PFSK-1 (cell line): Measurements from ENCODE around the gene CLCN1.

Source experiments
- FOXP2 ChIP-seq: optimal IDR thresholded peaks from 2 replicates; pipeline ENCODE3; 2011; ENCODE audit warnings: borderline replicate concordance, control low read depth, inconsistent platforms; ENCODE audit not compliant: insufficient read depth; ENCODE audit errors: extremely low read length, extremely low read depth
- POLR2AphosphoS5 ChIP-seq: IDR thresholded peaks from 2 replicates; pipeline ENCODE4 v1.6.1; 2012; ENCODE audit warnings: low read depth, mild to moderate bottlenecking, control low read depth, low read length, moderate library complexity
- REST ChIP-seq, 2 experiments: IDR thresholded peaks; 2 replicates each; pipeline versions ENCODE4 v1.6.1 to v1.8.0; 2011 to 2012; ENCODE audit warnings: low read depth in 2 of 2, low read length in 2 of 2, control low read depth in 1 of 2, inconsistent platforms in 1 of 2, mild to moderate bottlenecking in 1 of 2, moderate library complexity in 1 of 2; ENCODE audit not compliant: insufficient read depth in 1 of 2
- SIN3A ChIP-seq: IDR thresholded peaks from 2 replicates; pipeline ENCODE4 v1.6.1; 2012; ENCODE audit warnings: mild to moderate bottlenecking, low read length, moderate library complexity, borderline replicate concordance; ENCODE audit not compliant: insufficient read depth
- TAF1 ChIP-seq: IDR thresholded peaks from 2 replicates; pipeline ENCODE4 v1.6.1; 2012; ENCODE audit warnings: low read length, control low read depth, borderline replicate concordance; ENCODE audit not compliant: insufficient read depth

The CLCN1 gene

GRCh38 chr7:143300959-143301935, 14.7 kb upstream of the CLCN1 start:
- no peak for TF ChIP-seq REST (IDR thresholded peaks at IDR 0.05; ENCODE audit: insufficient read depth in 1 of 2, low read depth in 2 of 2, low read length in 2 of 2)
- no peak for TF ChIP-seq FOXP2
- no peak for TF ChIP-seq TAF1
- TF ChIP-seq SIN3A: no peak
- TF ChIP-seq POLR2AphosphoS5: no peak

- TF ChIP-seq POLR2AphosphoS5 (no peak), FOXP2 (no peak), TAF1 (no peak), SIN3A (no peak), REST (IDR thresholded peaks at IDR 0.05; ENCODE audit: insufficient read depth in 1 of 2, low read depth in 2 of 2, low read length in 2 of 2) (no peak)
Observed at GRCh38 chr7:143303733-143304132, 12.2 kb upstream of the CLCN1 start.

GRCh38 chr7:143304938-143305337, 11.0 kb upstream of the CLCN1 start:
- TF ChIP-seq SIN3A (no peak), FOXP2 (no peak), POLR2AphosphoS5 (no peak), REST (IDR thresholded peaks at IDR 0.05; ENCODE audit: insufficient read depth in 1 of 2, low read depth in 2 of 2, low read length in 2 of 2) (no peak), TAF1 (no peak)

- no peak for TF ChIP-seq REST (IDR thresholded peaks at IDR 0.05; ENCODE audit: insufficient read depth in 1 of 2, low read depth in 2 of 2, low read length in 2 of 2)
- no peak for TF ChIP-seq POLR2AphosphoS5
- TF ChIP-seq TAF1: no peak
- TF ChIP-seq FOXP2: no peak
- TF ChIP-seq SIN3A: no peak
Observed at GRCh38 chr7:143305423-143306070, 10.4 kb upstream of the CLCN1 start.
